Measurements from ENCODE around the gene BARHL2.

The BARHL2 gene

GRCh38 chr1:90724926-90725656 lies 8.0 kb upstream of the BARHL2 start:
- DNase-seq (ENCODE audit: low read depth): no peak

GRCh38 chr1:90724361-90724760 lies 7.3 kb upstream of the BARHL2 start:
- no peak for DNase-seq (ENCODE audit: low read depth)

- no peak for DNase-seq (ENCODE audit: low read depth)
Observed at GRCh38 chr1:90723590-90724108, 6.5 kb upstream of the BARHL2 start.

- DNase-seq (ENCODE audit: low read depth): no peak
Observed at GRCh38 chr1:90722874-90723589, 5.9 kb upstream of the BARHL2 start.

- no peak for DNase-seq (ENCODE audit: low read depth)
Observed at GRCh38 chr1:90721210-90722194, 4.4 kb upstream of the BARHL2 start.

GRCh38 chr1:90720145-90720636 lies 3.1 kb upstream of the BARHL2 start:
- no peak for DNase-seq (ENCODE audit: low read depth)

GRCh38 chr1:90719330-90720144 lies 2.4 kb upstream of the BARHL2 start:
- no peak for DNase-seq (ENCODE audit: low read depth)

GRCh38 chr1:90718411-90719329 lies 1.6 kb upstream of the BARHL2 start:
- no peak for DNase-seq (ENCODE audit: low read depth)

GRCh38 chr1:90717665-90718410 lies 736 bp upstream of the BARHL2 start:
- no peak for DNase-seq (ENCODE audit: low read depth)

GRCh38 chr1:90717356-90717664 lies 208 bp upstream of the BARHL2 start:
- DNase-seq (ENCODE audit: low read depth): no peak

- no peak for DNase-seq (ENCODE audit: low read depth)
Observed at GRCh38 chr1:90716243-90716551, 905 bp downstream of the BARHL2 start.

- no peak for DNase-seq (ENCODE audit: low read depth)
Observed at GRCh38 chr1:90715309-90715708, 1.8 kb downstream of the BARHL2 start.

- DNase-seq (ENCODE audit: low read depth): no peak
Observed at GRCh38 chr1:90714521-90714951, 2.6 kb downstream of the BARHL2 start.

GRCh38 chr1:90713741-90714509 lies 3.2 kb downstream of the BARHL2 start:
- no peak for DNase-seq (ENCODE audit: low read depth)

- no peak for DNase-seq (ENCODE audit: low read depth)
Observed at GRCh38 chr1:90712915-90713730, 4.0 kb downstream of the BARHL2 start.

- DNase-seq (ENCODE audit: low read depth): no peak
Observed at GRCh38 chr1:90712153-90712856, 4.8 kb downstream of the BARHL2 start.

GRCh38 chr1:90711696-90712095 lies 5.4 kb downstream of the BARHL2 start:
- DNase-seq (ENCODE audit: low read depth): no peak
